HG03575 (cell line): ENCODE measurements around the gene UBXN7.
"Not testable (repeated sequence)": the region's sequence is repeated elsewhere in the genome, so short reads cannot be mapped to it uniquely, and the experiment has no call there.

Source experiments
- ATAC-seq: cut with Tn5 transposase; IDR thresholded peaks from one replicate; pipeline ENCODE4 v1.9.1; 2021; ENCODE audit not compliant: unreplicated experiment, insufficient number of reproducible peaks, low FRiP score; ENCODE audit errors: extremely low read depth

The UBXN7 gene

GRCh38 chr3:196378146-196378841 lies 53.9 kb downstream of the UBXN7 start:
- ATAC-seq: no peak

GRCh38 chr3:196377321-196377720 lies 54.9 kb downstream of the UBXN7 start:
- no peak for ATAC-seq

GRCh38 chr3:196365736-196366135 lies 66.5 kb downstream of the UBXN7 start:
- ATAC-seq: no peak

- ATAC-seq: no peak
Measured at GRCh38 chr3:196360586-196360985, 71.6 kb downstream of the UBXN7 start.

- not testable (repeated sequence) for ATAC-seq
Measured at GRCh38 chr3:196358540-196358939, 73.7 kb downstream of the UBXN7 start.

- no peak for ATAC-seq
Measured at GRCh38 chr3:196357905-196358304, 74.3 kb downstream of the UBXN7 start.

- no peak for ATAC-seq
Measured at GRCh38 chr3:196356556-196356955, 75.7 kb downstream of the UBXN7 start.

- ATAC-seq: no peak
Measured at GRCh38 chr3:196355668-196356067, 76.6 kb downstream of the UBXN7 start.

- no peak for ATAC-seq
Measured at GRCh38 chr3:196354132-196354531, 78.1 kb downstream of the UBXN7 start.

- ATAC-seq: no peak
Measured at GRCh38 chr3:196351541-196351940, 80.7 kb downstream of the UBXN7 start.

GRCh38 chr3:196350067-196350466 lies 82.2 kb downstream of the UBXN7 start:
- ATAC-seq: no peak

GRCh38 chr3:196348698-196349097 lies 83.5 kb downstream of the UBXN7 start:
- ATAC-seq: no peak

- ATAC-seq: no peak
Measured at GRCh38 chr3:196344663-196345062, 87.6 kb downstream of the UBXN7 start.

- not testable (repeated sequence) for ATAC-seq
Measured at GRCh38 chr3:196343917-196344316, 88.3 kb downstream of the UBXN7 start.

- no peak for ATAC-seq
Measured at GRCh38 chr3:196341137-196341536, 91.1 kb downstream of the UBXN7 start.

GRCh38 chr3:196340466-196340865 lies 91.8 kb downstream of the UBXN7 start:
- no peak for ATAC-seq

- ATAC-seq: no peak
Measured at GRCh38 chr3:196339493-196340254, 92.6 kb downstream of the UBXN7 start.

GRCh38 chr3:196339044-196339443 lies 93.2 kb downstream of the UBXN7 start:
- no peak for ATAC-seq

- no peak for ATAC-seq
Measured at GRCh38 chr3:196336319-196337145, 95.7 kb downstream of the UBXN7 start.

GRCh38 chr3:196335503-196335948 lies 96.7 kb downstream of the UBXN7 start:
- ATAC-seq: no peak
